Measurements from ENCODE around the gene CSNK1G3.

GRCh38 chr5:123512611-123513461, 859 bp downstream of the CSNK1G3 start:
- TF ChIP-seq CTCF (conservative IDR thresholded peaks at IDR 0.05; ENCODE audit: low read depth, low read length) (no peak), POLR2A (IDR thresholded peaks at IDR 0.05; ENCODE audit: low read depth, low read length) (no peak), MXI1 (IDR thresholded peaks at IDR 0.05; ENCODE audit: borderline replicate concordance, low read depth, low read length) (no peak; the same call in 1 of the 2 replicates), FOS (IDR thresholded peaks at IDR 0.05; ENCODE audit: low read depth, low read length) (no peak), RFX5 (IDR thresholded peaks at IDR 0.05; ENCODE audit: low read depth, low read length) (no peak), CHD1 (IDR thresholded peaks at IDR 0.05; ENCODE audit: low read depth, low read length) (no peak), RAD21 (IDR thresholded peaks at IDR 0.05; ENCODE audit: low read length) (0 out of 2 replicates have a peak, but pooled peaks have one; percentile 5)
- TF ChIP-seq, protein P1, sequence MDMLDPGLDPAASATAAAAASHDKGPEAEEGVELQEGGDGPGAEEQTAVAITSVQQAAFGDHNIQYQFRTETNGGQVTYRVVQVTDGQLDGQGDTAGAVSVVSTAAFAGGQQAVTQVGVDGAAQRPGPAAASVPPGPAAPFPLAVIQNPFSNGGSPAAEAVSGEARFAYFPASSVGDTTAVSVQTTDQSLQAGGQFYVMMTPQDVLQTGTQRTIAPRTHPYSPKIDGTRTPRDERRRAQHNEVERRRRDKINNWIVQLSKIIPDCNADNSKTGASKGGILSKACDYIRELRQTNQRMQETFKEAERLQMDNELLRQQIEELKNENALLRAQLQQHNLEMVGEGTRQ (IDR thresholded peaks at IDR 0.05; ENCODE audit: low read depth, low read length), result no peak

Data from IMR-90 (cell line).